HepG2 (cell line): ENCODE data around the gene EYA2. TPM values are rescaled to one million over a fixed set of nuclear protein-coding genes. Genes with fewer than 3 reads are reported as not detected.

Experiments used
- ATAC-seq: fragments of 200-7000 bp; cut with Tn5 transposase; 3 replicates; pipeline ENCODE4 v1.9.1; 2020; ENCODE audit warnings: mild to moderate bottlenecking, moderate library complexity
- BruUV-seq: library from RNA; stranded (reverse); fragments of 400-500 nt; replicated peaks from 2 replicates; lab custom pipeline; 2021; lab: Mats Ljungman, UMichigan
- CTCF ChIA-PET: fragments of 300-600 bp; formaldehyde crosslinking; extraction: SDS; loops from one replicate; lab custom pipeline; 2021; ENCODE audit warnings: low total read pairs, inconsistent platforms, low intra/inter-chr PET ratio; lab: Yijun Ruan, JAX
- POLR2A ChIA-PET: fragments of 350-600 bp; sonication (Branson Sonifier 250); formaldehyde crosslinking; loops from one replicate; lab custom pipeline; 2020; ENCODE audit warnings: antibody characterized with exemption, inconsistent platforms; lab: Yijun Ruan, JAX
- DNase-seq: peaks from one replicate; pipeline ENCODE4 v3.0.0-alpha.2; 2015; ENCODE audit warnings: low spot score
- FAIRE-seq: peaks from 3 replicates; lab custom pipeline; 2011; peaks lifted over from hg19 to GRCh38; lab: Jason Lieb, UNC
- H2AFZ ChIP-seq: one replicate; pipeline ENCODE4 v1.6.1; 2011; ENCODE audit warnings: low read length, inconsistent platforms
- H3K27ac ChIP-seq: fragments of 300-600 bp; 3 replicates; pipeline ENCODE4 v1.8.0; 2011; ENCODE audit warnings: mixed run types, mild to moderate bottlenecking, mixed read lengths, low read length, inconsistent platforms; ENCODE audit not compliant: insufficient read depth; ENCODE audit errors: extremely low read length
- H3K27me3 ChIP-seq, 2 experiments: fragments of 200-600 bp in 1 of 2; 2 replicates in 1 of 2; 3 replicates in 1 of 2; pipeline versions ENCODE4 v1.6.0 to v1.8.0; 2011; ENCODE audit warnings: low read length in 2 of 2, mild to moderate bottlenecking in 2 of 2, moderate library complexity in 2 of 2, inconsistent platforms in 1 of 2; ENCODE audit not compliant: insufficient read depth in 2 of 2, control insufficient read depth in 1 of 2
- H3K36me3 ChIP-seq, 2 experiments: fragments of 200-600 bp in 1 of 2; replicated peaks in 1 of 2; 2 replicates in 1 of 2; 3 replicates in 1 of 2; pipeline versions ENCODE4 v1.5.1 to v1.8.0; 2011; ENCODE audit warnings: low read length in 2 of 2, inconsistent platforms in 1 of 2; ENCODE audit not compliant: insufficient read depth in 2 of 2, control insufficient read depth in 1 of 2
- H3K4me1 ChIP-seq: 2 replicates; pipeline ENCODE4 v1.5.1; 2012; ENCODE audit warnings: low read length, inconsistent platforms; ENCODE audit not compliant: insufficient read depth
- H3K4me2 ChIP-seq: 2 replicates; pipeline ENCODE4 v1.6.0; 2011; ENCODE audit warnings: low read depth, low read length, inconsistent platforms
- H3K4me3 ChIP-seq, 3 experiments: fragments of 200-600 bp in 1 of 3; sonication (generic), shearing (Covaris generic) in 1 of 3; replicated peaks in 1 of 3; 2 replicates each; pipeline ENCODE4 v1.5.1; 2011 to 2016; ENCODE audit warnings: low read length in 3 of 3, inconsistent platforms in 2 of 3, low read depth in 2 of 3, mild to moderate bottlenecking in 2 of 3, control low read depth in 1 of 3, mixed read lengths in 1 of 3; ENCODE audit not compliant: insufficient read depth in 1 of 3
- H3K79me2 ChIP-seq: one replicate; pipeline ENCODE4 v1.6.1; 2011; ENCODE audit warnings: low read length, inconsistent platforms; ENCODE audit not compliant: insufficient read depth
- H3K9ac ChIP-seq: 2 replicates; pipeline ENCODE4 v1.6.0; 2011; ENCODE audit warnings: mild to moderate bottlenecking, low read depth, low read length, inconsistent platforms; ENCODE audit not compliant: insufficient read depth
- H3K9me3 ChIP-seq: 2 replicates; pipeline ENCODE4 v1.5.1; 2012; ENCODE audit warnings: mild to moderate bottlenecking, low read length
- H4K20me1 ChIP-seq: 2 replicates; pipeline ENCODE4 v1.6.0; 2011; ENCODE audit warnings: inconsistent platforms, mild to moderate bottlenecking, low read length, moderate library complexity; ENCODE audit not compliant: insufficient read depth
- ELF3 ChIP-seq: IDR thresholded peaks from 2 replicates; pipeline ENCODE4 v1.6.1; 2016; ENCODE audit warnings: missing genetic modification reagents, missing compliant biosample characterization
- KAT2B ChIP-seq: fragments of 150-350 bp; IDR thresholded peaks from 2 replicates; pipeline ENCODE4 v1.6.1; 2014; ENCODE audit warnings: low read depth, low read length, borderline replicate concordance
- KLF9 ChIP-seq: IDR thresholded peaks from 2 replicates; pipeline ENCODE4 v1.6.1; 2016; ENCODE audit warnings: low read depth
- TOE1 ChIP-seq: sonication (generic); formaldehyde crosslinking; IDR thresholded peaks from 2 replicates; pipeline ENCODE4 v1.4.0; 2020; ENCODE audit warnings: mild to moderate bottlenecking, missing genetic modification reagents
- ZNF3 ChIP-seq: IDR thresholded peaks from 2 replicates; pipeline ENCODE4 v1.7.0; 2017; ENCODE audit warnings: inconsistent platforms
- ZNF496 ChIP-seq: sonication (generic); formaldehyde crosslinking; IDR thresholded peaks from 2 replicates; pipeline ENCODE4 v1.8.1; 2023; ENCODE audit warnings: mild to moderate bottlenecking, moderate library complexity, missing genetic modification reagents; ENCODE audit not compliant: insufficient replicate concordance
- ZNF550 ChIP-seq: sonication (generic); formaldehyde crosslinking; IDR thresholded peaks from 2 replicates; pipeline ENCODE4 v1.4.0; 2020; ENCODE audit warnings: mild to moderate bottlenecking, missing genetic modification reagents, borderline replicate concordance
- ZNF674 ChIP-seq: sonication (generic); formaldehyde crosslinking; IDR thresholded peaks from 2 replicates; pipeline ENCODE4 v1.5.0; 2020; ENCODE audit warnings: low read depth, mild to moderate bottlenecking, missing genetic modification reagents
- ZNF816 ChIP-seq: sonication (generic); formaldehyde crosslinking; IDR thresholded peaks from 2 replicates; pipeline ENCODE4 v1.8.0; 2022; ENCODE audit warnings: missing genetic modification reagents, mild to moderate bottlenecking, borderline replicate concordance
- ZNF850 ChIP-seq: sonication (generic); formaldehyde crosslinking; conservative IDR thresholded peaks from 2 replicates; pipeline ENCODE4 v1.9.0; 2021; ENCODE audit warnings: mild to moderate bottlenecking, missing genetic modification reagents
- ZUFSP ChIP-seq: sonication (generic); formaldehyde crosslinking; IDR thresholded peaks from 2 replicates; pipeline ENCODE4 v1.9.0; 2021; ENCODE audit warnings: missing genetic modification reagents, mild to moderate bottlenecking, borderline replicate concordance
- WGBS: methylation state at CpG from one replicate; pipeline ENCODE4 v1.1.6; 2017; ENCODE audit warnings: low lambda C conversion rate; 5-methylcytosine and 5-hydroxymethylcytosine counted together
- in situ Hi-C: cut with HindIII; loops from 2 replicates; pipeline ENCODE4 v1.10.0; 2017; ENCODE audit warnings: low pct_unique_long_range_greater_than_20kb; ENCODE audit not compliant: extremely low pct_ligation_motif_present
- intact Hi-C: fragments of 100-400 bp; cut with micrococcal nuclease; formaldehyde crosslinking; loops from one replicate; pipeline ENCODE4 v1.10.0; 2022; ENCODE audit not compliant: unreplicated experiment
- polyA plus RNA-seq, 8 experiments: library from polyadenylated mRNA; depleted of rRNA in 3 of 8; stranded (reverse) in 7 of 8; unstranded in 1 of 8; fragments of >200 nt; fragmentation: Illumina TruSeq in 4 of 8; extraction: Trizol in 4 of 8; gene quantifications; 2 replicates each; pipeline versions ENCODE4 v1.2.1 to v1.2.3, GENCODE V29; 2011 to 2016; ENCODE audit warnings: low read depth in 4 of 8, missing spikeins in 1 of 8, mixed read lengths in 1 of 8; ENCODE audit not compliant: insufficient read depth in 1 of 8
- total RNA-seq, 5 experiments: library from RNA; depleted of rRNA; stranded (reverse); fragments of >200 nt; fragmentation: Illumina TruSeq; extraction: Trizol; gene quantifications; 2 replicates each; pipeline ENCODE4 v1.2.3, GENCODE V29; 2016; ENCODE audit warnings: low read depth in 1 of 5

Gene EYA2
- total and polyA plus RNA-seq, 2 of the 13 experiments (the other 11 are each of a cell fraction or from before 2014, with no cell fraction given), result not detected

- Histone ChIP-seq H3K79me2 (no peaks in the 10 kb centered on the region), H3K9ac (no peak overlapping the region), H3K4me3 (no peak overlapping the region), H3K27me3 (peaks cover 5 to 41% of the 10 kb centered on the region in 2 experiments; a peak in 3 of 5 replicates), H3K36me3 (no peaks in the 10 kb centered on the region), H4K20me1 (no peaks in the 10 kb centered on the region), H2AFZ (no peak overlapping the region), H3K9me3 (no peaks in the 10 kb centered on the region), H3K4me1 (no peaks in the 10 kb centered on the region), H3K4me2 (no peak overlapping the region), H3K27ac (no peak overlapping the region)
- CTCF ChIA-PET, result no interaction called here
- DNase-seq, result no peak
- peak; percentile 26; the same call in 1 of the 3 replicates for ATAC-seq
- BruUV-seq, result no TSS peak
- WGBS, result 26% methylated on average over 10 of the region's 10 CpGs
- in situ Hi-C loops, result no loop called here
- POLR2A ChIA-PET, result no interaction called here
- TF ChIP-seq ZNF550 (CRISPR knock-in tag) (no peak), ZNF816 (CRISPR knock-in tag) (no peak), ELF3 (CRISPR knock-in tag) (no peak), ZNF674 (CRISPR knock-in tag) (no peak), TOE1 (CRISPR knock-in tag) (no peak), ZNF850 (CRISPR knock-in tag) (no peak), ZNF496 (CRISPR knock-in tag) (no peak), KLF9 (CRISPR knock-in tag) (no peak), KAT2B (no peak), ZUFSP (CRISPR knock-in tag) (no peak), ZNF3 (no peak)
- intact Hi-C loops, result no loop called here
- FAIRE-seq, result no peak
Measured at GRCh38 chr20:46951840-46952497, 57.3 kb downstream of the EYA2 start.
